Immature natural killer cell (primary cell): ENCODE results near the gene PLAAT2. TPM values are rescaled to one million over a fixed set of nuclear protein-coding genes. Genes with fewer than 3 reads are reported as not detected.

ENCODE experiments used
- DNase-seq, 3 donors: peaks; one replicate each; pipeline ENCODE4 v3.0.0; 2022; ENCODE audit warnings: mixed read lengths in 1 of 3
- H3K27ac Mint-ChIP-seq, 6 donors: one replicate each; pipeline ENCODE4 v1.8.0; 2020; ENCODE audit warnings: mixed read lengths in 6 of 6, mild to moderate bottlenecking in 5 of 6, inconsistent platforms in 4 of 6, moderate library complexity in 3 of 6
- H3K27me3 Mint-ChIP-seq, 3 donors: one replicate each; pipeline ENCODE4 v1.8.0; 2020 to 2021; ENCODE audit warnings: low read depth in 3 of 3, mild to moderate bottlenecking in 3 of 3, mixed read lengths in 3 of 3, moderate library complexity in 3 of 3, inconsistent platforms in 1 of 3
- H3K36me3 Mint-ChIP-seq, 3 donors: one replicate each; pipeline ENCODE4 v1.8.0; 2020; ENCODE audit warnings: mixed read lengths in 3 of 3, inconsistent platforms in 2 of 3, mild to moderate bottlenecking in 2 of 3
- H3K4me1 Mint-ChIP-seq, 2 donors: one replicate each; pipeline ENCODE4 v1.8.0; 2020; ENCODE audit warnings: inconsistent platforms in 2 of 2, mild to moderate bottlenecking in 2 of 2, mixed read lengths in 2 of 2, moderate library complexity in 1 of 2
- H3K4me3 Mint-ChIP-seq, 5 donors: one replicate each; pipeline ENCODE4 v1.8.0; 2020; ENCODE audit warnings: mild to moderate bottlenecking in 5 of 5, mixed read lengths in 5 of 5, inconsistent platforms in 3 of 5, moderate library complexity in 3 of 5
- H3K9me3 Mint-ChIP-seq, 6 donors: one replicate each; pipeline ENCODE4 v1.8.0; 2020; ENCODE audit warnings: mild to moderate bottlenecking in 6 of 6, mixed read lengths in 6 of 6, inconsistent platforms in 4 of 6, moderate library complexity in 3 of 6
- polyA plus RNA-seq, 3 donors: library from polyadenylated mRNA; unstranded; fragments of 300-500 nt; fragmentation: Illumina TruSeq; gene quantifications; one replicate each; pipeline ENCODE4 v1.2.3, GENCODE V29; 2021

PLAAT2 gene
- polyA plus RNA-seq, 3 donors from 2014 or later = 2.8 to 3.0 TPM; not detected in 1

GRCh38 chr11:63567044-63567840, 4.1 kb upstream of the PLAAT2 start:
- Mint-ChIP-seq H3K4me3 (peak overlapping the region; percentile 14 to 75 (median 54)), H3K27me3 (peaks cover 0 to 8% (median 6%) of the 10 kb centered on the region in 3 donors), H3K36me3 (no peaks in the 10 kb centered on the region), H3K27ac (peak overlapping the region; percentile 90 to 97 (median 94)), H3K4me1 (peaks cover 47 to 60% of the 10 kb centered on the region in 2 donors), H3K9me3 (no peaks in the 10 kb centered on the region)
- DNase-seq = peak; percentile 85 to 90 (median 86)

GRCh38 chr11:63564784-63565350, 1.7 kb upstream of the PLAAT2 start:
- Mint-ChIP-seq H3K27me3 (peaks cover 3 to 10% (median 9%) of the 10 kb centered on the region in 3 donors), H3K36me3 (no peaks in the 10 kb centered on the region), H3K27ac (peak overlapping the region; percentile 73 to 94 (median 83)), H3K4me3 (peak overlapping the region in 4 of 5 donors; percentile 6 to 32 (median 24)), H3K4me1 (peaks cover 65 to 76% of the 10 kb centered on the region in 2 donors), H3K9me3 (no peaks in the 10 kb centered on the region)
- no peak for DNase-seq

GRCh38 chr11:63564056-63564774, 1.0 kb upstream of the PLAAT2 start:
- Mint-ChIP-seq H3K4me1 (peaks cover 64 to 72% of the 10 kb centered on the region in 2 donors), H3K27me3 (peaks cover 3 to 10% (median 9%) of the 10 kb centered on the region in 3 donors), H3K36me3 (no peaks in the 10 kb centered on the region), H3K4me3 (peak overlapping the region; percentile 6 to 50 (median 32)), H3K27ac (peak overlapping the region; percentile 73 to 94 (median 83)), H3K9me3 (no peaks in the 10 kb centered on the region)
- DNase-seq = peak; percentile 46 to 52 (median 49)

- H3K27ac Mint-ChIP-seq = peak overlapping the region; percentile 52 to 91 (median 78)
- no peaks in the 10 kb centered on the region for H3K36me3 Mint-ChIP-seq
- peaks cover 50 to 67% of the 10 kb centered on the region in 2 donors for H3K4me1 Mint-ChIP-seq
- H3K4me3 Mint-ChIP-seq = peak overlapping the region; percentile 6 to 82 (median 60)
- peak in 1 of 3 donors; percentile 45 for DNase-seq
- H3K27me3 Mint-ChIP-seq = peaks cover 3 to 5% (median 3%) of the 10 kb centered on the region in 3 donors
- H3K9me3 Mint-ChIP-seq = no peaks in the 10 kb centered on the region
These were observed 2.5 kb downstream of the PLAAT2 start for GRCh38 chr11:63560506-63561180.

GRCh38 chr11:63558459-63559157, 4.6 kb downstream of the PLAAT2 start:
- peaks cover 50 to 67% of the 10 kb centered on the region in 2 donors for H3K4me1 Mint-ChIP-seq
- peak overlapping the region in 1 of 6 donors; percentile 35 for H3K27ac Mint-ChIP-seq
- no peak for DNase-seq
- H3K27me3 Mint-ChIP-seq = peaks cover 3 to 6% (median 5%) of the 10 kb centered on the region in 3 donors
- no peak overlapping the region for H3K4me3 Mint-ChIP-seq
- H3K36me3 Mint-ChIP-seq = no peaks in the 10 kb centered on the region
- no peaks in the 10 kb centered on the region for H3K9me3 Mint-ChIP-seq

- no peaks in the 10 kb centered on the region for H3K9me3 Mint-ChIP-seq
- peak overlapping the region in 1 of 6 donors; percentile 83 for H3K27ac Mint-ChIP-seq
- no peak for DNase-seq
- H3K4me3 Mint-ChIP-seq = no peak overlapping the region
- peaks cover 55 to 71% of the 10 kb centered on the region in 2 donors for H3K4me1 Mint-ChIP-seq
- H3K36me3 Mint-ChIP-seq = no peaks in the 10 kb centered on the region
- peaks cover 3 to 6% (median 5%) of the 10 kb centered on the region in 3 donors for H3K27me3 Mint-ChIP-seq
These were observed 5.6 kb downstream of the PLAAT2 start for GRCh38 chr11:63557570-63557969.

GRCh38 chr11:63556404-63557013, 6.7 kb downstream of the PLAAT2 start:
- Mint-ChIP-seq H3K4me3 (peak overlapping the region in 1 of 5 donors; percentile 43), H3K9me3 (no peaks in the 10 kb centered on the region), H3K27ac (peak overlapping the region in 4 of 6 donors; percentile 7 to 98 (median 58)), H3K4me1 (peaks cover 61 to 72% of the 10 kb centered on the region in 2 donors), H3K27me3 (peaks cover 3 to 12% (median 5%) of the 10 kb centered on the region in 3 donors), H3K36me3 (no peaks in the 10 kb centered on the region)
- DNase-seq = no peak

- H3K27me3 Mint-ChIP-seq = peaks cover 2 to 8% (median 2%) of the 10 kb centered on the region in 3 donors
- H3K36me3 Mint-ChIP-seq = peaks cover 0 to 8% (median 0%) of the 10 kb centered on the region in 3 donors
- no peaks in the 10 kb centered on the region for H3K9me3 Mint-ChIP-seq
- peak overlapping the region; percentile 6 to 93 (median 87) for H3K4me3 Mint-ChIP-seq
- H3K27ac Mint-ChIP-seq = peak overlapping the region; percentile 94 to 98 (median 97)
- no peak for DNase-seq
- H3K4me1 Mint-ChIP-seq = peaks cover 57 to 66% of the 10 kb centered on the region in 2 donors
These were observed 8.3 kb downstream of the PLAAT2 start for GRCh38 chr11:63554877-63555223.

- Mint-ChIP-seq H3K27me3 (peaks cover 2 to 7% (median 4%) of the 10 kb centered on the region in 3 donors), H3K36me3 (peaks cover 0 to 8% (median 0%) of the 10 kb centered on the region in 3 donors), H3K4me3 (peak overlapping the region; percentile 85 to 93 (median 88)), H3K9me3 (no peaks in the 10 kb centered on the region), H3K4me1 (peaks cover 64 to 73% of the 10 kb centered on the region in 2 donors), H3K27ac (peak overlapping the region; percentile 94 to 98 (median 97))
- peak; percentile 82 to 85 (median 82) for DNase-seq
These were observed 9.4 kb downstream of the PLAAT2 start for GRCh38 chr11:63553759-63554158.

- Mint-ChIP-seq H3K27me3 (peaks cover 2 to 7% (median 4%) of the 10 kb centered on the region in 3 donors), H3K27ac (peak overlapping the region; percentile 94 to 98 (median 97)), H3K9me3 (no peaks in the 10 kb centered on the region), H3K4me3 (peak overlapping the region; percentile 85 to 93 (median 88)), H3K36me3 (peaks cover 0 to 8% (median 6%) of the 10 kb centered on the region in 3 donors), H3K4me1 (peaks cover 66 to 73% of the 10 kb centered on the region in 2 donors)
- DNase-seq = no peak
These were observed 10.3 kb downstream of the PLAAT2 start for GRCh38 chr11:63552921-63553320.

- peaks cover 63 to 80% of the 10 kb centered on the region in 2 donors for H3K4me1 Mint-ChIP-seq
- no peaks in the 10 kb centered on the region for H3K9me3 Mint-ChIP-seq
- H3K27me3 Mint-ChIP-seq = peaks cover 2 to 7% (median 4%) of the 10 kb centered on the region in 3 donors
- H3K27ac Mint-ChIP-seq = peak overlapping the region; percentile 94 to 98 (median 97)
- DNase-seq = peak; percentile 56 to 60 (median 56)
- peak overlapping the region; percentile 85 to 93 (median 88) for H3K4me3 Mint-ChIP-seq
- peaks cover under 1 to 13% (median 11%) of the 10 kb centered on the region in 3 donors for H3K36me3 Mint-ChIP-seq
These were observed 11.3 kb downstream of the PLAAT2 start for GRCh38 chr11:63551889-63552266.
